Thyroid gland (tissue), 4 donors: Measurements from ENCODE around the gene ZNF701. TPM values are rescaled to one million over a fixed set of nuclear protein-coding genes. Genes with fewer than 3 reads are reported as not detected.
"Not testable (repeated sequence)": the region's sequence is repeated elsewhere in the genome, so short reads cannot be mapped to it uniquely, and the experiment has no call there.

Experiments used
- DNase-seq, 2 donors: peaks; one replicate each; pipeline ENCODE4 v3.0.0-alpha.2; 2019
- H3K27ac ChIP-seq, 3 donors: fragments of 200-600 bp; sonication (generic); 1 replicate in 2 of 3; 2 replicates in 1 of 3; pipeline ENCODE4 v1.5.1; 2016 to 2019; ENCODE audit warnings: mild to moderate bottlenecking in 1 of 3, moderate library complexity in 1 of 3
- H3K27me3 ChIP-seq: fragments of 200-600 bp; sonication (generic); one replicate; pipeline ENCODE4 v1.5.1; 2019
- H3K36me3 ChIP-seq, 2 donors: fragments of 200-600 bp; sonication (generic); one replicate each; pipeline ENCODE4 v1.5.1; 2016 to 2019
- H3K4me1 ChIP-seq, 2 donors: fragments of 200-600 bp; sonication (generic); one replicate each; pipeline ENCODE4 v1.5.1; 2017 to 2019
- H3K4me3 ChIP-seq, 3 donors: fragments of 200-600 bp; sonication (generic); replicated peaks in 1 of 3; 1 replicate in 2 of 3; 2 replicates in 1 of 3; pipeline ENCODE4 v1.5.1; 2016; ENCODE audit warnings: mild to moderate bottlenecking in 1 of 3
- H3K9me3 ChIP-seq: fragments of 200-600 bp; sonication (generic); one replicate; pipeline ENCODE4 v1.5.1; 2017
- CTCF ChIP-seq, 6 experiments: fragments of 200-600 bp in 3 of 6; fragments of 450-650 bp in 3 of 6; sonication (generic) in 3 of 6; IDR thresholded peaks; one replicate each; pipeline ENCODE4 v1.5.1; 2016 to 2019; ENCODE audit warnings: antibody characterized with exemption in 6 of 6, mild to moderate bottlenecking in 2 of 6, inconsistent platforms in 1 of 6, moderate library complexity in 1 of 6
- POLR2A ChIP-seq, 2 donors: fragments of 450-650 bp; IDR thresholded peaks; one replicate each; pipeline ENCODE4 v1.6.1; 2017; ENCODE audit warnings: antibody characterized with exemption in 2 of 2, mild to moderate bottlenecking in 2 of 2, moderate library complexity in 1 of 2
- WGBS, 2 donors: methylation state at CpG; one replicate each; pipeline ENCODE4 v1.1.5; 2017; 5-methylcytosine and 5-hydroxymethylcytosine counted together
- intact Hi-C: fragments of 100-400 bp; cut with DNase I; formaldehyde crosslinking; loops from one replicate; pipeline ENCODE4 v1.15.1; 2023
- total RNA-seq, 4 donors: library from RNA; depleted of rRNA; stranded (reverse); fragments of >200 nt; gene quantifications; one replicate each; pipeline ENCODE4 v1.2.3, GENCODE V29; 2016

The ZNF701 gene
- total RNA-seq, 4 donors from 2014 or later, result 22.3 to 39.3 (median 28.3) TPM

GRCh38 chr19:52541608-52542007 lies 28.5 kb upstream of the ZNF701 start:
- H3K4me1 ChIP-seq, result peaks cover 0 to 3% of the 10 kb centered on the region in 2 donors
- intact Hi-C loops, result no loop called here
- no peaks in the 10 kb centered on the region for H3K27me3 ChIP-seq
- DNase-seq, result no peak
- H3K27ac ChIP-seq, result no peak overlapping the region
- no peaks in the 10 kb centered on the region for H3K9me3 ChIP-seq
- TF ChIP-seq POLR2A (IDR thresholded peaks at IDR 0.05) (no peak), CTCF (IDR thresholded peaks at IDR 0.05) (no peak)
- 85 to 89% methylated on average over 5 of the region's 5 CpGs for WGBS, 2 donors
- H3K4me3 ChIP-seq, result no peak overlapping the region
- H3K36me3 ChIP-seq, result peaks cover 12 to 13% of the 10 kb centered on the region in 2 donors

- H3K4me3 ChIP-seq, H3K27ac ChIP-seq, DNase-seq, H3K9me3 ChIP-seq, intact Hi-C loops, H3K27me3 ChIP-seq, H3K4me1 ChIP-seq: not testable (repeated sequence)
- 87 to 89% methylated on average over 6 of the region's 6 CpGs for WGBS, 2 donors
- peaks cover 12 to 13% of the 10 kb centered on the region in 2 donors for H3K36me3 ChIP-seq
These were observed 27.5 kb upstream of the ZNF701 start for GRCh38 chr19:52542541-52542940.

GRCh38 chr19:52542984-52543664 lies 27.0 kb upstream of the ZNF701 start:
- Histone ChIP-seq H3K4me3 (no peak overlapping the region), H3K27ac (no peak overlapping the region), H3K36me3 (peaks cover 13 to 16% of the 10 kb centered on the region in 2 donors), H3K9me3 (no peaks in the 10 kb centered on the region), H3K4me1 (peaks cover 0 to 3% of the 10 kb centered on the region in 2 donors), H3K27me3 (no peaks in the 10 kb centered on the region)
- TF ChIP-seq CTCF (IDR thresholded peaks at IDR 0.05), result no peak
- intact Hi-C loops, result no loop called here
- WGBS, 2 donors, result 82 to 94% methylated on average over 8 of the region's 8 CpGs
- DNase-seq, result no peak

GRCh38 chr19:52554216-52554971 lies 15.7 kb upstream of the ZNF701 start:
- Histone ChIP-seq H3K36me3 (peaks cover 27 to 36% of the 10 kb centered on the region in 2 donors), H3K4me3 (no peak overlapping the region), H3K27ac (no peak overlapping the region), H3K9me3 (no peaks in the 10 kb centered on the region), H3K4me1 (no peaks in the 10 kb centered on the region), H3K27me3 (no peaks in the 10 kb centered on the region)
- intact Hi-C loops, result no loop called here
- TF ChIP-seq CTCF (IDR thresholded peaks at IDR 0.05) (no peak), POLR2A (IDR thresholded peaks at IDR 0.05) (no peak)
- DNase-seq, result no peak
- 97% methylated on average over 15 of the region's 15 CpGs for WGBS, 2 donors

- H3K27ac ChIP-seq, result no peak overlapping the region
- H3K9me3 ChIP-seq, result no peaks in the 10 kb centered on the region
- DNase-seq, result no peak
- 97% methylated on average over 16 of the region's 16 CpGs for WGBS, 2 donors
- TF ChIP-seq POLR2A (IDR thresholded peaks at IDR 0.05) (no peak), CTCF (IDR thresholded peaks at IDR 0.05) (no peak)
- no peaks in the 10 kb centered on the region for H3K27me3 ChIP-seq
- intact Hi-C loops, result no loop called here
- H3K4me1 ChIP-seq, result no peaks in the 10 kb centered on the region
- peaks cover 25 to 28% of the 10 kb centered on the region in 2 donors for H3K36me3 ChIP-seq
- no peak overlapping the region for H3K4me3 ChIP-seq
These were observed 12.7 kb upstream of the ZNF701 start for GRCh38 chr19:52557231-52557995.

GRCh38 chr19:52558732-52559445 lies 11.2 kb upstream of the ZNF701 start:
- intact Hi-C loops, result not testable (repeated sequence)

GRCh38 chr19:52561611-52562010 lies 8.5 kb upstream of the ZNF701 start:
- 95 to 98% methylated on average over 8 of the region's 8 CpGs for WGBS, 2 donors
- H3K36me3 ChIP-seq, intact Hi-C loops, H3K27ac ChIP-seq, H3K4me3 ChIP-seq, DNase-seq, H3K9me3 ChIP-seq, H3K4me1 ChIP-seq, H3K27me3 ChIP-seq: not testable (repeated sequence)

More at GRCh38 chr19:52558732-52559445, 11.2 kb upstream of the ZNF701 start:
- H3K27me3 ChIP-seq, H3K9me3 ChIP-seq, H3K27ac ChIP-seq, H3K4me1 ChIP-seq, H3K4me3 ChIP-seq: not testable (repeated sequence)
- H3K36me3 ChIP-seq, result peaks cover 13 to 15% of the 10 kb centered on the region in 2 donors
- DNase-seq, result peak in 1 of 2 donors; percentile 6
- 60 to 76% methylated on average over 5 of the region's 5 CpGs for WGBS, 2 donors
